ENCODE measurements around the gene CCNDBP1. TPM values are rescaled to one million over a fixed set of nuclear protein-coding genes. Genes with fewer than 3 reads are reported as not detected.
"Not testable (repeated sequence)": the region's sequence is repeated elsewhere in the genome, so short reads cannot be mapped to it uniquely, and the experiment has no call there.

CCNDBP1 gene
- total and polyA plus RNA-seq, 8 donors = 47.5 to 64.5 (median 55.9) TPM

DNA sequence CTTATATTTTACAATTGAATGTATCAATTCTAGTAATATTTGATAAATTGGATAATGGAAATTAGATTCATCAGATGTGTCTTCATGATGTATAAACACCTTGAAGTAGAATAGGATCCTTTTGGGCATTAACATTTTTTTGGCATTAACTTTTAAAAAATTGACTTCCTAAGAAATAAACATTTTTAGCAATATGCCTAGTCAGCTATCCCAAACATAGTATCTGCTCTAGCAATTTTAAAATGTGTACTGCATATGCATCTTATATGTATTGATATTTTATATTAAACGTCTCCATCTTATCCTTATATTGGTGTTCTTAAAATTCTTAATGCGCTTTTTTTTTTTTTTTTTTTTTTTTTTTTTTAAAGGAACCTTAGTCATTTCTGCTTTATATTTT lies 8.5 kb downstream of the CCNDBP1 start:
- DNase-seq (no peak), ATAC-seq (no peak)
- TF ChIP-seq, protein P1, sequence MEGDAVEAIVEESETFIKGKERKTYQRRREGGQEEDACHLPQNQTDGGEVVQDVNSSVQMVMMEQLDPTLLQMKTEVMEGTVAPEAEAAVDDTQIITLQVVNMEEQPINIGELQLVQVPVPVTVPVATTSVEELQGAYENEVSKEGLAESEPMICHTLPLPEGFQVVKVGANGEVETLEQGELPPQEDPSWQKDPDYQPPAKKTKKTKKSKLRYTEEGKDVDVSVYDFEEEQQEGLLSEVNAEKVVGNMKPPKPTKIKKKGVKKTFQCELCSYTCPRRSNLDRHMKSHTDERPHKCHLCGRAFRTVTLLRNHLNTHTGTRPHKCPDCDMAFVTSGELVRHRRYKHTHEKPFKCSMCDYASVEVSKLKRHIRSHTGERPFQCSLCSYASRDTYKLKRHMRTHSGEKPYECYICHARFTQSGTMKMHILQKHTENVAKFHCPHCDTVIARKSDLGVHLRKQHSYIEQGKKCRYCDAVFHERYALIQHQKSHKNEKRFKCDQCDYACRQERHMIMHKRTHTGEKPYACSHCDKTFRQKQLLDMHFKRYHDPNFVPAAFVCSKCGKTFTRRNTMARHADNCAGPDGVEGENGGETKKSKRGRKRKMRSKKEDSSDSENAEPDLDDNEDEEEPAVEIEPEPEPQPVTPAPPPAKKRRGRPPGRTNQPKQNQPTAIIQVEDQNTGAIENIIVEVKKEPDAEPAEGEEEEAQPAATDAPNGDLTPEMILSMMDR (IDR thresholded peaks at IDR 0.05) = no peak
- Histone ChIP-seq H3K4me1 (peaks cover 0 to 5% of the 10 kb centered on the region in 2 donors), H3K4me3 (no peak overlapping the region), H3K27ac (no peak overlapping the region), H3K27me3 (no peaks in the 10 kb centered on the region), H3K9me3 (no peaks in the 10 kb centered on the region), H3K36me3 (peaks cover 0 to 94% of the 10 kb centered on the region in 2 donors)
- intact Hi-C loops (cut with DNase I) = no loop called here

DNA sequence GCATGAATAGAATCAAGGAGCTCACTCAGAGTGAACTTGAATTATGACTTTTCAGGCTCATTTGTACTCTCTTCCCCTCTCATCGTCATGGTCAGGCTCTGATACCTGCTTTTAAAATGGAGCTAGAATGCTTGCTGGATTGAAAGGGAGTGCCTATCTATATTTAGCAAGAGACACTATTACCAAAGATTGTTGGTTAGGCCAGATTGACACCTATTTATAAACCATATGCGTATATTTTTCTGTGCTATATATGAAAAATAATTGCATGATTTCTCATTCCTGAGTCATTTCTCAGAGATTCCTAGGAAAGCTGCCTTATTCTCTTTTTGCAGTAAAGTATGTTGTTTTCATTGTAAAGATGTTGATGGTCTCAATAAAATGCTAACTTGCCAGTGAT lies 9.6 kb downstream of the CCNDBP1 start:
- TF ChIP-seq, protein P1 (IDR thresholded peaks at IDR 0.05) = no peak
- no peaks in the 10 kb centered on the region for H3K27me3 ChIP-seq
- H3K4me1 ChIP-seq = no peaks in the 10 kb centered on the region
- no peak overlapping the region for H3K27ac ChIP-seq
- intact Hi-C loops (cut with DNase I) = no loop called here
- DNase-seq (no peak), ATAC-seq (no peak)
- peaks cover 0 to 87% of the 10 kb centered on the region in 2 donors for H3K36me3 ChIP-seq
- no peaks in the 10 kb centered on the region for H3K9me3 ChIP-seq
- no peak overlapping the region for H3K4me3 ChIP-seq

DNA sequence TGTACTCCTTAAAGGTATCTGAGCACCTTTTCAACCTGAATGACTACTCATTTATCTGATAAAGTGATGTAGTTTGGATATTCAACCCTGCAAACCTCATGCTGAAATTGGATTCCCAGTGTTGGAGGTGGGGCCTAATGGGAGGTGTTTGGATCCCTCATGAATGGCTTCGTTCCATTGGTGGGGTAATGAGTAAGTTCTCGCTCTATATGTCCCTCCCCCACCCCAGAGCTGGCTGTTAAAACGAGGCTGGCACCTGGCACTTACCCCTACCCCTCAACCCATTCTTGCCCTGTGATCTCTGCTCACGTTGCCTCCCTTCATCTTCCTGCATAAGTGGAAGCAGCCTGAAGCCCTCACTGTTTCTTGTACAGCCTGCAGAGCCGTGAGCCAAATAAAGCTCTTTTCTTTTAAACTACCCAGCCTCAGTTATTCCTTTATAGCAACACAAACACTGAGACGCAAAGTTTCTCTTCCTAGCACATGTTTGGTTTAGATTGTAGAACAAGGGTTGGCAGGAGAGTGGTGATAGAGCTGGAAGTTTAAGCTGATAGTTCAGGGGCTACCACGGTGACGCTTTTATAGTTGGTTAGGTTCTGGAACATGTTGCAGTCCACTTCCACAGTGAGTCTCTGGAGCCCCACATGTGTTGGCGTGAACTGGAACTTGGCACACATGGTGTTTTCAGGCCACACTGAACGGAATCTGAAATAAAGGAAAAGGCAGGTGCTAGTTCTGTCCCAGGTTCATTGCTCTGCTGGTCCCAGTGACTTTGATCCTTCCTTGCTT lies 11.8 kb downstream of the CCNDBP1 start:
- no peak overlapping the region for H3K27ac ChIP-seq
- DNase-seq = no peak
- no peaks in the 10 kb centered on the region for H3K9me3 ChIP-seq
- intact Hi-C loops (cut with DNase I) = no loop called here
- H3K4me1 ChIP-seq = no peaks in the 10 kb centered on the region
- TF ChIP-seq, protein P1 (IDR thresholded peaks at IDR 0.05) = no peak
- peaks cover 0 to 66% of the 10 kb centered on the region in 2 donors for H3K36me3 ChIP-seq
- H3K4me3 ChIP-seq = no peak overlapping the region
- H3K27me3 ChIP-seq = no peaks in the 10 kb centered on the region
- no peak for ATAC-seq

DNA sequence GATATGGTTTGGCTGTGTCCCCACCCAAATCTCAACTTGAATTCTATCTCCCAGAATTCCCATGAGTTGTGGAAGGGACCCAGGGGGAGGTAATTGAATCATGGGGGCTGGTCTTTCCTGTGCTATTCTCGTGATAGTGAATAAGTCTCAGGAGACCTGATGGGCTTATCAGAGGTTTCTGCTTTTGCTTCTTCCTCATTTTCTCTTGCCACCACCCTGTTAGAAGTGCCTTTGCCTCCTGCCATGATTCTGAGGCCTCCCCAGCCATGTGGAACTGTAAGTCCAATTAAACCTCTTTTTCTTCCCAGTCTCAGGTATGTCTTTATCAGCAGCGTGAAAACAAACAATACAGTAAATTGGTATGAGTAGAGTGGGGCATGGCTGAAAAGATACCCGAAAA lies 12.6 kb downstream of the CCNDBP1 start:
- H3K4me1 ChIP-seq; intact Hi-C loops (cut with DNase I); H3K27me3 ChIP-seq; H3K4me3 ChIP-seq; ATAC-seq; H3K9me3 ChIP-seq; DNase-seq; H3K27ac ChIP-seq: not testable (repeated sequence)
- peaks cover 0 to 57% of the 10 kb centered on the region in 2 donors for H3K36me3 ChIP-seq

- H3K4me1 ChIP-seq; H3K9me3 ChIP-seq; H3K27me3 ChIP-seq; H3K27ac ChIP-seq; intact Hi-C loops (cut with DNase I); ATAC-seq; DNase-seq; H3K4me3 ChIP-seq: not testable (repeated sequence)
- peaks cover 0 to 50% of the 10 kb centered on the region in 2 donors for H3K36me3 ChIP-seq
Measured at GRCh38 chr15:43198556-43198955, 13.4 kb downstream of the CCNDBP1 start.

GRCh38 chr15:43198992-43199391 lies 13.8 kb downstream of the CCNDBP1 start:
- intact Hi-C loops (cut with DNase I) = no loop called here
- ATAC-seq (no peak), DNase-seq (no peak)
- TF ChIP-seq, protein P1 (IDR thresholded peaks at IDR 0.05) = no peak
- Histone ChIP-seq H3K27ac (no peak overlapping the region), H3K27me3 (no peaks in the 10 kb centered on the region), H3K9me3 (no peaks in the 10 kb centered on the region), H3K4me1 (no peaks in the 10 kb centered on the region), H3K36me3 (peaks cover 0 to 45% of the 10 kb centered on the region in 2 donors), H3K4me3 (no peak overlapping the region)
